ENCODE data around the gene HNRNPF.
A peak's percentile ranks its signal among the peaks of the same experiment; 100 is the strongest.

The HNRNPF gene

DNA sequence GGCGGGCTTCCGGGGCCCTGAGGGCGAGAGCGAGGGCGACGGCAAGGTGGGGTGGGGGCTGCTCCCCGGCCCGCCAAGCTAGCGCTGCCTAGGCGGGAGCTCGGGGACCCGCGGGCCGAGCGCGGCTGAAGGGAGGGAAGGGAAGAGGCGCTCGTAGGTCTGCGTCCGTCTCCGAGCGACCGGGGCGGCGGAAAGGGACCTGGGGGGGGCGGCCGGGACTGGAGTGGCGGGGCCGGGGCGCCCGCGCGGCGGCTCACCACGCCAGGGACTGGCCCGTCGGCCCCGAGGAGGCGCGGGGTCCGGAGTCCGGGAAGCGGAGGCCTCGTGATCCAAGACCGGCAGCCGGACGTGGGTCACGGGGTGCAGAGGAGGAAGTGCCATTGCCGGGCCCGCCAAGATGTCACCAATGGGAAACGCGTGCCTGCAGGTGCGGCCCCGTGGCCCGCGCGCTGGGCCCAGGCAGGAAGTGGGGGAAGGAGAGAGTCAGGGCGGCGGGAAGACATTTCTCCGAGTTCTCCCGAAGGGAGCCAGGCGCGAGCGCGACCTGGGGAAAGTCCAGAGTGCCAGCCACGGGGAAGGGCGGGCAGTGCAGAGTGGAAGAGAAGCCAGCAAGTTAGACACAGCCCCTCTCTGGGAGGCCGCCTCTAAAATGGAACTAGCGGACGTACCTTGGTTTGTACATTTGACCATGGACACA lies 11.9 kb downstream of the HNRNPF start (continued):
- TF ChIP-seq, protein P1, sequence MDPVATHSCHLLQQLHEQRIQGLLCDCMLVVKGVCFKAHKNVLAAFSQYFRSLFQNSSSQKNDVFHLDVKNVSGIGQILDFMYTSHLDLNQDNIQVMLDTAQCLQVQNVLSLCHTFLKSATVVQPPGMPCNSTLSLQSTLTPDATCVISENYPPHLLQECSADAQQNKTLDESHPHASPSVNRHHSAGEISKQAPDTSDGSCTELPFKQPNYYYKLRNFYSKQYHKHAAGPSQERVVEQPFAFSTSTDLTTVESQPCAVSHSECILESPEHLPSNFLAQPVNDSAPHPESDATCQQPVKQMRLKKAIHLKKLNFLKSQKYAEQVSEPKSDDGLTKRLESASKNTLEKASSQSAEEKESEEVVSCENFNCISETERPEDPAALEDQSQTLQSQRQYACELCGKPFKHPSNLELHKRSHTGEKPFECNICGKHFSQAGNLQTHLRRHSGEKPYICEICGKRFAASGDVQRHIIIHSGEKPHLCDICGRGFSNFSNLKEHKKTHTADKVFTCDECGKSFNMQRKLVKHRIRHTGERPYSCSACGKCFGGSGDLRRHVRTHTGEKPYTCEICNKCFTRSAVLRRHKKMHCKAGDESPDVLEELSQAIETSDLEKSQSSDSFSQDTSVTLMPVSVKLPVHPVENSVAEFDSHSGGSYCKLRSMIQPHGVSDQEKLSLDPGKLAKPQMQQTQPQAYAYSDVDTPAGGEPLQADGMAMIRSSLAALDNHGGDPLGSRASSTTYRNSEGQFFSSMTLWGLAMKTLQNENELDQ (tag by site-specific recombination; IDR thresholded peaks at IDR 0.05; ENCODE audit: low read depth) = no peak
- TF ChIP-seq ZNF394 (tag by site-specific recombination; IDR thresholded peaks at IDR 0.05; ENCODE audit: borderline replicate concordance) (peak; percentile 40; the same call in 1 of the 2 replicates), ZNF747 (tag by site-specific recombination; IDR thresholded peaks at IDR 0.05) (no peak), BCL11B (tag by site-specific recombination; IDR thresholded peaks at IDR 0.05; ENCODE audit: low read depth) (peak; percentile 79; the same call in 1 of the 2 replicates), ZNF585B (tag by site-specific recombination; IDR thresholded peaks at IDR 0.05) (no peak; the same call in 1 of the 2 replicates), ZNF24 (tag by site-specific recombination; IDR thresholded peaks at IDR 0.05) (peak; percentile 70; the same call in 1 of the 2 replicates), ZNF248 (tag by site-specific recombination; IDR thresholded peaks at IDR 0.05) (no peak), ZNF692 (tag by site-specific recombination; IDR thresholded peaks at IDR 0.05) (peak; percentile 98), MZF1 (tag by site-specific recombination; IDR thresholded peaks at IDR 0.05; ENCODE audit: borderline replicate concordance) (no peak), ZNF626 (tag by site-specific recombination; IDR thresholded peaks at IDR 0.05) (no peak), ZNF416 (tag by site-specific recombination; IDR thresholded peaks at IDR 0.05) (no peak), HOXA7 (CRISPR knock-in tag; IDR thresholded peaks at IDR 0.05; ENCODE audit: borderline replicate concordance) (no peak), ZNF280C (tag by site-specific recombination; IDR thresholded peaks at IDR 0.05) (no peak), ZNF654 (tag by site-specific recombination; IDR thresholded peaks at IDR 0.05; ENCODE audit: low read depth) (no peak), ZNF513 (tag by site-specific recombination; IDR thresholded peaks at IDR 0.05) (no peak), ZNF133 (tag by site-specific recombination; IDR thresholded peaks at IDR 0.05) (no peak), YY1 (tag by site-specific recombination; IDR thresholded peaks at IDR 0.05) (peak; percentile 75)
- TF ChIP-seq, protein P2, sequence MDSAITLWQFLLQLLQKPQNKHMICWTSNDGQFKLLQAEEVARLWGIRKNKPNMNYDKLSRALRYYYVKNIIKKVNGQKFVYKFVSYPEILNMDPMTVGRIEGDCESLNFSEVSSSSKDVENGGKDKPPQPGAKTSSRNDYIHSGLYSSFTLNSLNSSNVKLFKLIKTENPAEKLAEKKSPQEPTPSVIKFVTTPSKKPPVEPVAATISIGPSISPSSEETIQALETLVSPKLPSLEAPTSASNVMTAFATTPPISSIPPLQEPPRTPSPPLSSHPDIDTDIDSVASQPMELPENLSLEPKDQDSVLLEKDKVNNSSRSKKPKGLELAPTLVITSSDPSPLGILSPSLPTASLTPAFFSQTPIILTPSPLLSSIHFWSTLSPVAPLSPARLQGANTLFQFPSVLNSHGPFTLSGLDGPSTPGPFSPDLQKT (IDR thresholded peaks at IDR 0.05; ENCODE audit: borderline replicate concordance, low read depth, low read length) = no peak
- TF ChIP-seq, protein P3, sequence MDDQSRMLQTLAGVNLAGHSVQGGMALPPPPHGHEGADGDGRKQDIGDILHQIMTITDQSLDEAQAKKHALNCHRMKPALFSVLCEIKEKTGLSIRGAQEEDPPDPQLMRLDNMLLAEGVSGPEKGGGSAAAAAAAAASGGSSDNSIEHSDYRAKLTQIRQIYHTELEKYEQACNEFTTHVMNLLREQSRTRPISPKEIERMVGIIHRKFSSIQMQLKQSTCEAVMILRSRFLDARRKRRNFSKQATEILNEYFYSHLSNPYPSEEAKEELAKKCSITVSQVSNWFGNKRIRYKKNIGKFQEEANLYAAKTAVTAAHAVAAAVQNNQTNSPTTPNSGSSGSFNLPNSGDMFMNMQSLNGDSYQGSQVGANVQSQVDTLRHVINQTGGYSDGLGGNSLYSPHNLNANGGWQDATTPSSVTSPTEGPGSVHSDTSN (CRISPR knock-in tag; IDR thresholded peaks at IDR 0.05) = peak; percentile 81
- TF ChIP-seq, protein P4, sequence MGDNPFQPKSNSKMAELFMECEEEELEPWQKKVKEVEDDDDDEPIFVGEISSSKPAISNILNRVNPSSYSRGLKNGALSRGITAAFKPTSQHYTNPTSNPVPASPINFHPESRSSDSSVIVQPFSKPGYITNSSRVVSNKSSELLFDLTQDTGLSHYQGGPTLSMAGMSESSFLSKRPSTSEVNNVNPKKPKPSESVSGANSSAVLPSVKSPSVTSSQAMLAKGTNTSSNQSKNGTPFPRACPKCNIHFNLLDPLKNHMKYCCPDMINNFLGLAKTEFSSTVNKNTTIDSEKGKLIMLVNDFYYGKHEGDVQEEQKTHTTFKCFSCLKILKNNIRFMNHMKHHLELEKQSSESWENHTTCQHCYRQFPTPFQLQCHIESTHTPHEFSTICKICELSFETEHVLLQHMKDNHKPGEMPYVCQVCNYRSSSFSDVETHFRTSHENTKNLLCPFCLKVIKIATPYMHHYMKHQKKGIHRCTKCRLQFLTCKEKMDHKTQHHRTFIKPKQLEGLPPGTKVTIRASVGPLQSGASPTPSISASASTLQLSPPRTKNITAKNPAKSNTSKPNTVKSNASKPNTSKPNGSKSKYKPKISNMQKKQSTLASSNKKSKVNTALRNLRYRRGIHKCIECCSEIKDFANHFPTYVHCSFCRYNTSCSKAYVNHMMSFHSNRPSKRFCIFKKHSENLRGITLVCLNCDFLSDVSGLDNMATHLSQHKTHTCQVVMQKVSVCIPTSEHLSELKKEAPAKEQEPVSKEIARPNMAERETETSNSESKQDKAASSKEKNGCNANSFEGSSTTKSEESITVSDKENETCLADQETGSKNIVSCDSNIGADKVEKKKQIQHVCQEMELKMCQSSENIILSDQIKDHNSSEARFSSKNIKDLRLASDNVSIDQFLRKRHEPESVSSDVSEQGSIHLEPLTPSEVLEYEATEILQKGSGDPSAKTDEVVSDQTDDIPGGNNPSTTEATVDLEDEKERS (tag by site-specific recombination; IDR thresholded peaks at IDR 0.05) = no peak
- TF ChIP-seq, protein P5, sequence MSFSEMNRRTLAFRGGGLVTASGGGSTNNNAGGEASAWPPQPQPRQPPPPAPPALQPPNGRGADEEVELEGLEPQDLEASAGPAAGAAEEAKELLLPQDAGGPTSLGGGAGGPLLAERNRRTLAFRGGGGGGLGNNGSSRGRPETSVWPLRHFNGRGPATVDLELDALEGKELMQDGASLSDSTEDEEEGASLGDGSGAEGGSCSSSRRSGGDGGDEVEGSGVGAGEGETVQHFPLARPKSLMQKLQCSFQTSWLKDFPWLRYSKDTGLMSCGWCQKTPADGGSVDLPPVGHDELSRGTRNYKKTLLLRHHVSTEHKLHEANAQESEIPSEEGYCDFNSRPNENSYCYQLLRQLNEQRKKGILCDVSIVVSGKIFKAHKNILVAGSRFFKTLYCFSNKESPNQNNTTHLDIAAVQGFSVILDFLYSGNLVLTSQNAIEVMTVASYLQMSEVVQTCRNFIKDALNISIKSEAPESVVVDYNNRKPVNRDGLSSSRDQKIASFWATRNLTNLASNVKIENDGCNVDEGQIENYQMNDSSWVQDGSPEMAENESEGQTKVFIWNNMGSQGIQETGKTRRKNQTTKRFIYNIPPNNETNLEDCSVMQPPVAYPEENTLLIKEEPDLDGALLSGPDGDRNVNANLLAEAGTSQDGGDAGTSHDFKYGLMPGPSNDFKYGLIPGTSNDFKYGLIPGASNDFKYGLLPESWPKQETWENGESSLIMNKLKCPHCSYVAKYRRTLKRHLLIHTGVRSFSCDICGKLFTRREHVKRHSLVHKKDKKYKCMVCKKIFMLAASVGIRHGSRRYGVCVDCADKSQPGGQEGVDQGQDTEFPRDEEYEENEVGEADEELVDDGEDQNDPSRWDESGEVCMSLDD (tag by site-specific recombination; IDR thresholded peaks at IDR 0.05) = peak; percentile 94

Measured in HEK293 (cell line).